Lower leg skin (tissue), 3 donors: ENCODE measurements around the gene STUM.

Experiments
- CTCF ChIP-seq, 3 donors: fragments of 450-650 bp; IDR thresholded peaks; one replicate each; pipeline ENCODE4 v1.5.1; 2016; ENCODE audit warnings: antibody characterized with exemption in 3 of 3, mild to moderate bottlenecking in 3 of 3, moderate library complexity in 2 of 3
- POLR2A ChIP-seq, 2 donors: fragments of 450-650 bp; IDR thresholded peaks; one replicate each; pipeline ENCODE4 v1.6.1; 2016 to 2017; ENCODE audit warnings: antibody characterized with exemption in 2 of 2, mild to moderate bottlenecking in 1 of 2, moderate library complexity in 1 of 2

- TF ChIP-seq POLR2A (IDR thresholded peaks at IDR 0.05) = no peak
- no peak for TF ChIP-seq CTCF (IDR thresholded peaks at IDR 0.05)
Measured at GRCh38 chr1:226637147-226637935, 88.8 kb downstream of the STUM start.
